ENCODE results near the gene CSMD2. TPM values are rescaled to one million over a fixed set of nuclear protein-coding genes. Genes with fewer than 3 reads are reported as not detected.
A peak's percentile ranks its signal among the peaks of the same experiment; 100 is the strongest.

Gene CSMD2
- total RNA-seq, 1 experiment from 2014 or later = 13.2 TPM

DNA sequence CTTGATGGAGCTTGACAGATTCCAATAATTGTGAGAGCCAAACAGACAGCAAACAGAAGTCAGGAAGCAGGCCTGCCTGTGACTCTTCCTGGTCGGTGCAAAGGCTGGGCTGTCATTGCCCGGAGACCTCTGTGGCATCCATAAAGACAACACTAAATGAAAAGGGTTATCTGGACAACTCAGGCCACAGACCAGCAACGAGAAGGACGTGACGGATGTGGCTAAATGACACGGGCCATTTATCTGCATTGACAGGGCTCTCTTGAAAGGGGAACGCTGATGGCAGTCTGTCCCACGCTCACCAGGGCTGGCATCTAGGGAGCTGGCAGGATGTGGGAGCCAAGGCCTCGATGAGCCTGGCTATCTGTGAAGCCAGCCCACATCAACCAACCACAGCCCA is 266.1 kb downstream of the CSMD2 start:
- CTCF ChIA-PET = no interaction called here
- POLR2A ChIA-PET = interaction anchor here (0.9 kb wide), 1 partner anchor 115 kb away, joined by 3 read pairs; no protein-coding TSS in a partner anchor
- ATAC-seq (no peak), DNase-seq (ENCODE audit: low spot score) (no peak)
- peak overlapping the region; percentile 41; the same call in 1 of the 2 replicates for H3K27ac Mint-ChIP-seq
- no peaks in the 10 kb centered on the region for H3K36me3 Mint-ChIP-seq
- peaks cover 6% of the 10 kb centered on the region for H3K4me1 Mint-ChIP-seq
- no peak overlapping the region for H3K4me3 Mint-ChIP-seq
- TF ChIP-seq EMX1 (CRISPR knock-in tag; IDR thresholded peaks at IDR 0.05) (no peak), HMGXB4 (CRISPR knock-in tag; IDR thresholded peaks at IDR 0.05) (no peak), ZNF396 (CRISPR knock-in tag; IDR thresholded peaks at IDR 0.05; ENCODE audit: borderline replicate concordance) (no peak), SMAD3 (CRISPR knock-in tag; IDR thresholded peaks at IDR 0.05; ENCODE audit: borderline replicate concordance) (no peak), STAT6 (CRISPR knock-in tag; conservative IDR thresholded peaks at IDR 0.05; ENCODE audit: low read depth) (no peak), SOX15 (CRISPR knock-in tag; IDR thresholded peaks at IDR 0.05) (no peak), SMAD4 (CRISPR knock-in tag; IDR thresholded peaks at IDR 0.05) (no peak), NFATC4 (CRISPR knock-in tag; IDR thresholded peaks at IDR 0.05) (no peak)
- TF ChIP-seq, protein P1, sequence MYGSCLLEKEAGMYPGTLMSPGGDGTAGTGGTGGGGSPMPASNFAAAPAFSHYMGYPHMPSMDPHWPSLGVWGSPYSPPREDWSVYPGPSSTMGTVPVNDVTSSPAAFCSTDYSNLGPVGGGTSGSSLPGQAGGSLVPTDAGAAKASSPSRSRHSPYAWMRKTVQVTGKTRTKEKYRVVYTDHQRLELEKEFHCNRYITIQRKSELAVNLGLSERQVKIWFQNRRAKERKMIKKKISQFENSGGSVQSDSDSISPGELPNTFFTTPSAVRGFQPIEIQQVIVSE (CRISPR knock-in tag; IDR thresholded peaks at IDR 0.05; ENCODE audit: borderline replicate concordance) = no peak
- TF ChIP-seq, protein P2, sequence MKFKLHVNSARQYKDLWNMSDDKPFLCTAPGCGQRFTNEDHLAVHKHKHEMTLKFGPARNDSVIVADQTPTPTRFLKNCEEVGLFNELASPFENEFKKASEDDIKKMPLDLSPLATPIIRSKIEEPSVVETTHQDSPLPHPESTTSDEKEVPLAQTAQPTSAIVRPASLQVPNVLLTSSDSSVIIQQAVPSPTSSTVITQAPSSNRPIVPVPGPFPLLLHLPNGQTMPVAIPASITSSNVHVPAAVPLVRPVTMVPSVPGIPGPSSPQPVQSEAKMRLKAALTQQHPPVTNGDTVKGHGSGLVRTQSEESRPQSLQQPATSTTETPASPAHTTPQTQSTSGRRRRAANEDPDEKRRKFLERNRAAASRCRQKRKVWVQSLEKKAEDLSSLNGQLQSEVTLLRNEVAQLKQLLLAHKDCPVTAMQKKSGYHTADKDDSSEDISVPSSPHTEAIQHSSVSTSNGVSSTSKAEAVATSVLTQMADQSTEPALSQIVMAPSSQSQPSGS (CRISPR knock-in tag; IDR thresholded peaks at IDR 0.05; ENCODE audit: borderline replicate concordance, low read depth) = no peak
- H3K27me3 Mint-ChIP-seq (ENCODE audit: low read depth) = no peaks in the 10 kb centered on the region
- H3K9me3 Mint-ChIP-seq = no peaks in the 10 kb centered on the region

- H3K4me3 Mint-ChIP-seq = no peak overlapping the region
- ATAC-seq (no peak), DNase-seq (ENCODE audit: low spot score) (no peak)
- peak overlapping the region; percentile 41; the same call in 1 of the 2 replicates for H3K27ac Mint-ChIP-seq
- H3K36me3 Mint-ChIP-seq = no peaks in the 10 kb centered on the region
- H3K9me3 Mint-ChIP-seq = no peaks in the 10 kb centered on the region
- peaks cover 4% of the 10 kb centered on the region for H3K4me1 Mint-ChIP-seq
- no peaks in the 10 kb centered on the region for H3K27me3 Mint-ChIP-seq (ENCODE audit: low read depth)
- CTCF ChIA-PET = no interaction called here
- POLR2A ChIA-PET = interaction anchor here (0.9 kb wide), 1 partner anchor 116 kb away, joined by 3 read pairs; no protein-coding TSS in a partner anchor
- TF ChIP-seq ELF4 (CRISPR knock-in tag; IDR thresholded peaks at IDR 0.05; ENCODE audit: low read depth) (no peak), NR1H2 (CRISPR knock-in tag; IDR thresholded peaks at IDR 0.05) (no peak), GRHL2 (CRISPR knock-in tag; IDR thresholded peaks at IDR 0.05; ENCODE audit: insufficient replicate concordance, severe bottlenecking) (no peak), CBFB (CRISPR knock-in tag; IDR thresholded peaks at IDR 0.05; ENCODE audit: low read depth) (no peak), ZBTB43 (CRISPR knock-in tag; IDR thresholded peaks at IDR 0.05) (no peak), SMAD4 (CRISPR knock-in tag; IDR thresholded peaks at IDR 0.05) (no peak), ATF6 (CRISPR knock-in tag; IDR thresholded peaks at IDR 0.05) (no peak), ZNF219 (CRISPR knock-in tag; IDR thresholded peaks at IDR 0.05; ENCODE audit: borderline replicate concordance) (no peak), IRF1 (CRISPR knock-in tag; IDR thresholded peaks at IDR 0.05) (no peak), PRDM15 (CRISPR knock-in tag; IDR thresholded peaks at IDR 0.05) (no peak)
Measured at GRCh38 chr1:33898406-33898805, 266.6 kb downstream of the CSMD2 start.

Data from WTC11 (cell line).